ENCODE measurements around the gene C9orf50.

DNA sequence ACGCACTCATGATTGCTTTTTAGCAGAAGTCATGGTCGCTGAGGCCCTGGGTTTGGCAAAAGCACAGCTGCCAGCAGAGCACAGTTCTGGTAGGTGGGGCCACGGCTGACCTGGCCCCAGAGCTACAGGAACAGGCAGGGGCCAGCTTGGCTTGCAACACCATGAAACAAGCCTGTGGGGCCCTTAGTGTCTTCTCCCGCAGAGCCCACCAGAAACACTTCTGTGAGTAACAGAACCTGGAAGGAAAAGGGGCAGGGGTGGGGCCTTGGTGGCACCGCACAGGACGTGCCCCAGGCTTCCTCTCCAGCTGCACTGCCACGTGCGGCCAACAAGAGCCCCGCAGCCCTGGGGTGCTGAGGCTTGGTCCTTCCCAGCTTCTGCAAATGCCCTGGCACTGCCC is 16.2 kb upstream of the C9orf50 start:
- TF ChIP-seq TAF1 (IDR thresholded peaks at IDR 0.05; ENCODE audit: low read depth, low read length), result no peak
- TF ChIP-seq SPI1 (IDR thresholded peaks at IDR 0.05; ENCODE audit: low read depth, low read length), result no peak
- no peak for TF ChIP-seq POLR2A (IDR thresholded peaks at IDR 0.05; ENCODE audit: low read depth, low read length)
- TF ChIP-seq POLR2AphosphoS5 (IDR thresholded peaks at IDR 0.05; ENCODE audit: low read depth, low read length), result no peak; the same call in none of the 2 replicates

All from GM12891 (cell line).